ENCODE data around the gene CLASP1.

DNA sequence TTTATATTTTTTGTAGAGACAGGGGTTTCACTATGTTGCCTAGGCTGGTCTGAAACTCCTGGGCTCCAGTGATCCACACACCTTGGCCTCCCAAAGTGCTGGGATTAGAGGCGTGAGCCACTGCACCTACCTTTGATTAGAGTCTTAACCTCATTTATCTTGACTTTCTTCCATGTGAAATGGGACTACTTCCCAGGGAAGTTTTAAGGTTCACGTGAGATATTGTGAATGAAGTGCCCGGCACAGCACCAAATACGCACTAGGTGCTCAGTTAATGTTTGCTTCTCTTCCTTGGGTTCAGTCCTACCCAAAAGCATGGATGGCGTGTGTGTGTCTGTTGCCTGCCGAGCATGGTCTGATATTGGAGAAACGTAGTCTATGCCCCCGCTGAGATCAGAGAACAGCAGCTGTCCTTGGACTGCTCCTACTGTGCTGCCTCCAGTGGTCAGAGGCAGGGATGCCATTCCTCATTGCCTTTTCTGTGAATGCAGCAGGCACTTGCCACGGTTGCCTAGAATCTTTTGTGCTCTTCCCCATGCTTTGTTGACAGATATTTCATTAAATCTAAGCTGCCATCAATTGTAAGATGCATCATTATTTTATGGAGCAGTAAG, 351.9 kb downstream of the CLASP1 start:
- no peak for TF ChIP-seq POLR2A (IDR thresholded peaks at IDR 0.05)
- TF ChIP-seq, protein P1, sequence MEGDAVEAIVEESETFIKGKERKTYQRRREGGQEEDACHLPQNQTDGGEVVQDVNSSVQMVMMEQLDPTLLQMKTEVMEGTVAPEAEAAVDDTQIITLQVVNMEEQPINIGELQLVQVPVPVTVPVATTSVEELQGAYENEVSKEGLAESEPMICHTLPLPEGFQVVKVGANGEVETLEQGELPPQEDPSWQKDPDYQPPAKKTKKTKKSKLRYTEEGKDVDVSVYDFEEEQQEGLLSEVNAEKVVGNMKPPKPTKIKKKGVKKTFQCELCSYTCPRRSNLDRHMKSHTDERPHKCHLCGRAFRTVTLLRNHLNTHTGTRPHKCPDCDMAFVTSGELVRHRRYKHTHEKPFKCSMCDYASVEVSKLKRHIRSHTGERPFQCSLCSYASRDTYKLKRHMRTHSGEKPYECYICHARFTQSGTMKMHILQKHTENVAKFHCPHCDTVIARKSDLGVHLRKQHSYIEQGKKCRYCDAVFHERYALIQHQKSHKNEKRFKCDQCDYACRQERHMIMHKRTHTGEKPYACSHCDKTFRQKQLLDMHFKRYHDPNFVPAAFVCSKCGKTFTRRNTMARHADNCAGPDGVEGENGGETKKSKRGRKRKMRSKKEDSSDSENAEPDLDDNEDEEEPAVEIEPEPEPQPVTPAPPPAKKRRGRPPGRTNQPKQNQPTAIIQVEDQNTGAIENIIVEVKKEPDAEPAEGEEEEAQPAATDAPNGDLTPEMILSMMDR (IDR thresholded peaks at IDR 0.05): peak in 11 of 12 donors; percentile 24 to 65 (median 42)

Data from heart left ventricle (tissue), 13 donors.